Measurements from ENCODE around the gene ANK3. TPM values are rescaled to one million over a fixed set of nuclear protein-coding genes. Genes with fewer than 3 reads are reported as not detected.

The ANK3 gene
- polyA plus RNA-seq, 1 donor = 144 TPM

GRCh38 chr10:60346661-60347060, 43.0 kb downstream of the ANK3 start:
- no peak for DNase-seq (ENCODE audit: low read depth)

- no peak for DNase-seq (ENCODE audit: low read depth)
These were observed 46.4 kb downstream of the ANK3 start for GRCh38 chr10:60343254-60343653.

- DNase-seq (ENCODE audit: low read depth) = no peak
These were observed 47.7 kb downstream of the ANK3 start for GRCh38 chr10:60341969-60342368.

- no peak for DNase-seq (ENCODE audit: low read depth)
These were observed 48.7 kb downstream of the ANK3 start for GRCh38 chr10:60340973-60341372.

- no peak for DNase-seq (ENCODE audit: low read depth)
These were observed 49.9 kb downstream of the ANK3 start for GRCh38 chr10:60339757-60340156.

GRCh38 chr10:60338786-60339185, 50.9 kb downstream of the ANK3 start:
- DNase-seq (ENCODE audit: low read depth) = no peak

- no peak for DNase-seq (ENCODE audit: low read depth)
These were observed 51.6 kb downstream of the ANK3 start for GRCh38 chr10:60338002-60338564.

GRCh38 chr10:60336901-60337630, 52.6 kb downstream of the ANK3 start:
- DNase-seq (ENCODE audit: low read depth) = no peak

GRCh38 chr10:60335708-60336107, 54.0 kb downstream of the ANK3 start:
- no peak for DNase-seq (ENCODE audit: low read depth)

GRCh38 chr10:60334991-60335390, 54.7 kb downstream of the ANK3 start:
- no peak for DNase-seq (ENCODE audit: low read depth)

- DNase-seq (ENCODE audit: low read depth) = no peak
These were observed 57.3 kb downstream of the ANK3 start for GRCh38 chr10:60332371-60332770.

GRCh38 chr10:60331886-60332285, 57.8 kb downstream of the ANK3 start:
- DNase-seq (ENCODE audit: low read depth) = no peak

GRCh38 chr10:60323162-60323561, 66.5 kb downstream of the ANK3 start:
- DNase-seq (ENCODE audit: low read depth) = no peak

GRCh38 chr10:60320666-60321065, 69.0 kb downstream of the ANK3 start:
- DNase-seq (ENCODE audit: low read depth) = no peak

GRCh38 chr10:60316029-60316428, 73.6 kb downstream of the ANK3 start:
- DNase-seq (ENCODE audit: low read depth) = no peak

GRCh38 chr10:60315311-60315710, 74.4 kb downstream of the ANK3 start:
- no peak for DNase-seq (ENCODE audit: low read depth)

- no peak for DNase-seq (ENCODE audit: low read depth)
These were observed 75.4 kb downstream of the ANK3 start for GRCh38 chr10:60314069-60314940.

- no peak for DNase-seq (ENCODE audit: low read depth)
These were observed 76.1 kb downstream of the ANK3 start for GRCh38 chr10:60313589-60313952.

GRCh38 chr10:60312818-60313588, 76.7 kb downstream of the ANK3 start:
- no peak for DNase-seq (ENCODE audit: low read depth)

GRCh38 chr10:60311821-60312220, 77.9 kb downstream of the ANK3 start:
- no peak for DNase-seq (ENCODE audit: low read depth)

GRCh38 chr10:60310740-60311139, 78.9 kb downstream of the ANK3 start:
- DNase-seq (ENCODE audit: low read depth) = no peak

GRCh38 chr10:60309891-60310290, 79.8 kb downstream of the ANK3 start:
- no peak for DNase-seq (ENCODE audit: low read depth)
